Measurements from ENCODE around the gene LRBA.
"Not testable (repeated sequence)": the region's sequence is repeated elsewhere in the genome, so short reads cannot be mapped to it uniquely, and the experiment has no call there.

Gene LRBA

DNA sequence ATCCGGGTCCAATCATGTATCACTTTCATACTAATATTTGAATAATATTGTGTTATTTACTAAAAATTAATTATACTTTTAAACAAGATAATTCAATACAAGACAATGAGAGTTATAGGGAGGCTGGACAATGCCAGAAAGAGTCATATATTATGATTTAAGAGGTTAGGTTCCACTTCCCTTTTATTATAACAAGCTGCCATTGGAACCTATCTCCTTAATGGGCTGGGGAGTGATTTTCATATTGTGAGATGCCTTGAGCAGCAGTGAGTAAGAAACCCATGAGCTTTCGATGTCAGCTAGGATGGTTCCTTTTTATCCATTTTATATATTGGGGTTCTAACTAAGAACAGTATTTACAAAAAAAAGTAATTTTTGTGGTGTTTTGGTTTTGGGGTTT is 341.3 kb downstream of the LRBA start:
- no peak for DNase-seq (ENCODE audit: low read depth in 2 of 2)

DNA sequence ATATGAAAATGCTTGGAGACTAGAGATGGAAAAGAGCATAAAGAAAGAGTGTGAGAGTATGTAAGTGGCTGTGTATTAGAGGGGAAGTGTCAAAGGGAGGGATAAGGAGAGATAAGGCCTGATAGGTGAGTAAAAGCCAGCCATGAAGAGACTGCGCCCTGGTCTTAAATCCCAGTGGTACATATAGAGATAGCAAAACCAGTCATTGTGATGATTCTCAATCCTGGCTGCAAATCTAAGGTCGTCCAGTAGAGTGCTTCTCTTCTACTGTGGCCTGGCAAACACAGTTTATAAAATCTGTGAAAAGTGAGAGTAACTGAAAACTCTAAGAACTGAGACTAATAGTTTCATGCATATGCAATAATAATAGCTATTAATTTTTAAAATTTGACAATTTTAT is 346.3 kb downstream of the LRBA start:
- DNase-seq (ENCODE audit: low read depth in 2 of 2): no peak

DNA sequence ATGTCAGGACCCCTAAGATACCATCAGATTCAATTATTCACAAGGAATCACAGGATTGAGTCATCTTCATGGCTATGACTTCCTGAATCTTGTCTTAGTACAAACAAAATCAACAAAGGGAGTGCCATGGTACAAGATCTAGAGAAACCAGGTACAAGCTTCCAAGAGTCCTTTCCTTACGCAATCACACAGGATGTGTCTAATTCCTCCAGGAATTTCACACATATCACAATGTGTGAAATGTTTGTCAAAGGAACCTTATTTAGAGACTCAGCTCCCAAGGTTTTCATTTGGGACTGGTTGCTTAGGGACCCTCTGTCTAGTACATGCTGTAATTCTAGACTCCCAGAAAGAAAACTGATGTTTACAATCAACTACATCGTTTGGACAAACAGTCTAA is 350.1 kb downstream of the LRBA start:
- DNase-seq (ENCODE audit: low read depth in 2 of 2): no peak

- no peak for DNase-seq (ENCODE audit: low read depth in 2 of 2)
Observed at GRCh38 chr4:150662686-150663085, 352.4 kb downstream of the LRBA start.

DNA sequence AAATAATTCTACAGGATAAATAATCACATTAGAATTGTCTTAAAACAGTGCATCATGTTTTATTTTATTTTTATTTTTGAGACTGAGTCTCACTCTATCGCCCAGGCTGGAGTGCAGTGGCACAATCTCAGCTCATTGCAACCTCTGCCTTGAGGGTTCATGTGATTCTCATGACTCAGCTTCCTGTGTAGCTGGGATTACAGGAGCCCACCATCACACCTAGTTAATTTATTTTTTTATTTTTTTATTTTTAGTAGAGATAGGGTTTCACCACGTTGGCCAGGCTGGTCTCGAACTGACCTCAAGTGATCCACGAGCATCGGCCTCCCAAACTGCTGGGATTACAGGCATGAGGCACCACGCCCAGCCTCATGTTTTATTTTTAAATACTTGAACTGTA is 353.5 kb downstream of the LRBA start:
- DNase-seq (ENCODE audit: low read depth in 2 of 2): not testable (repeated sequence)

GRCh38 chr4:150658258-150658657 is 356.8 kb downstream of the LRBA start:
- DNase-seq (ENCODE audit: low read depth in 2 of 2): not testable (repeated sequence)

- DNase-seq (ENCODE audit: low read depth in 2 of 2): no peak
Observed at GRCh38 chr4:150656891-150657290, 358.2 kb downstream of the LRBA start.

DNA sequence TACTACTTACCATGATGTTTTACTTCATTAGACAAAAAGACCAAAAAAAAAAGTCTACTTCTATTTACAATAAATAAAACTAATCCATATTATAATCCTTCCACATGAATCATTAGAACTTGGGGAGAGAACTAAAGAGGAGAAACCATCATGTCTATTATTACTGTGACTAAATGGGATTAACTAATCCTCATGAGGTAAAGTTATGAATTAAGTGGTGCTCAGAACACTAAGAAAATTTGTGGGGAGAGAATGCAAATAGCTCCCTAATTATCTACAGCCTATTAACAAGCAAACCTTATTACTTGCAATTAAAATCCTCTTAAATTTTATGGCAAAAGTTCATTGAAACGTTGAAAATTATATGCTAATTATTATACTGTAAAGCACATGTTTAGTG is 364.3 kb downstream of the LRBA start:
- no peak for DNase-seq (ENCODE audit: low read depth in 2 of 2)

DNA sequence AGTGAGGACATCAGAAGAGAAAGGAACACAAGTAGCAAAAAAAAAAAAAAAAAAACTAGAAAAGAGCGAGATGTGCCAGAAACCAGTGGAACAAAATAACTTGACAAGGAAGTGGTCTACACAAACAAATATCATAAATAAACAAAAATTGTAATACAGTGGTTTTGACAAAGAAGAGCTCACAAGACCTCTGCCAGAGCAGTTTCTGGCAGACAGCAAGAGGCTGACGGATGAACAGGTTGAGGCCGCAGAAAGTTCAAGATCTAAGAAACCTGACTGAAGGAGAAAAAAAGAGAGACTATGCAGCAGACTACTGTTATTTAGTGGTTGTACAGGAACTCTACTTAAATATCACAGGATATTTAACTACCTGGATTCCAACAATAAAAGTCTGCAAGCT is 367.0 kb downstream of the LRBA start:
- no peak for DNase-seq (ENCODE audit: low read depth in 2 of 2)

- no peak for DNase-seq (ENCODE audit: low read depth in 2 of 2)
Observed at GRCh38 chr4:150647008-150647407, 368.1 kb downstream of the LRBA start.

GRCh38 chr4:150641612-150642011 is 373.5 kb downstream of the LRBA start:
- no peak for DNase-seq (ENCODE audit: low read depth in 2 of 2)

- DNase-seq (ENCODE audit: low read depth in 2 of 2): no peak
Observed at GRCh38 chr4:150632639-150633038, 382.4 kb downstream of the LRBA start.

DNA sequence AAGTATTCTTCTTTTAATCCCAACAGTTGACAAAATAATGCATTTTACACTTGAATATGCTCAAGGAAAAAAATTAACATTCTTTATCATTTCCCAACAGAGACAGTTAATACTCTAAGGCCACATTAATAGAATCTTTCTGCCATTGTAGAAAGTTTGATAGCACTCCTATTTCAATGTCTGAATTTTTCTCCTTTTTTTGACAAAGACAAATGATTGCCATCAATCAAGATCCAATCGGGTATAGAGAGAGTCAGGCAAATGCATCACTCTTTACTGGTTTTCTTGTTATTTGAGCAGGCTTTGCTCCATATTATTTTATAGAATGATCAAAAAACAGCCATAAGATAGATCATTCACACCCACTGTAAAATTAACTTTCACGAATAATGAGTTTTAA is 387.0 kb downstream of the LRBA start:
- DNase-seq (ENCODE audit: low read depth in 2 of 2): no peak

DNA sequence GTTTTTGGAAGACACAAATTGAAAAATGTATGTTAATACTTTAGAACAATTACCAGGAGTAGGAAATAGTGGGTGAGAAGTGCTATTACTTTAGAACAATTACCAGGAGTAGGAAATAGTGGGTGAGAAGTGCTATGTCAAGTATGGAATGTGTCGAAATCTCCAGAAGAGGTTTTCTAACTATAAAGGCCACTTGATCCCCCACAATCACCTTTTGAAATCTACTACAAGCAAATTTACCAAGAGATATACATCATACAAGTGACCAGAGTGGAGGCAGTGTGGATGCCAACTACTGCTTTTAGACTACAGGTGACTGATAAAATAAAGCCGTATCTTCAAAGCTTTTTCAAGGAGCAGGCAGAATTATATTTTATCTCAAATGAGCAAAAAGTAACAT is 390.1 kb downstream of the LRBA start:
- DNase-seq (ENCODE audit: low read depth in 2 of 2): no peak

DNA sequence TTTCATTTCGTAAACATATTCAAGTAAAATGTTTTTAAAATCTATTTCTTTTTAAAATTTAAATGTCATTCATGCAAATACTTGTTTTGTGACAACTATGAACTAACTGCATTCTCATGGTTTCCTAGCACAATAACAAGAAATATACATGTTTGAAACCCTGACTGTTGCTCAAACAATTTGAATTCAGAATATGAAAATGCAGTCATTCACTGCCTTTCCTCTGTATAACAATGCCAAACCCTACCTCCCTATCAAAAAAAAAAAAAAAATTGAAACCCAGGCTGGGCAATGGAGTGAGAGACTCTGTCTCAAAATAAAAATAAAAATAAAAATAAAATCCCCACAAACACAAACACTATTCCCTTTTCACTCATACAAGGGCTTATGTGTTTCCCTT is 391.0 kb downstream of the LRBA start:
- no peak for DNase-seq (ENCODE audit: low read depth in 2 of 2)

- no peak for DNase-seq (ENCODE audit: low read depth in 2 of 2)
Observed at GRCh38 chr4:150619042-150619441, 396.0 kb downstream of the LRBA start.

GRCh38 chr4:150609131-150609530 is 406.0 kb downstream of the LRBA start:
- DNase-seq (ENCODE audit: low read depth in 2 of 2): no peak

DNA sequence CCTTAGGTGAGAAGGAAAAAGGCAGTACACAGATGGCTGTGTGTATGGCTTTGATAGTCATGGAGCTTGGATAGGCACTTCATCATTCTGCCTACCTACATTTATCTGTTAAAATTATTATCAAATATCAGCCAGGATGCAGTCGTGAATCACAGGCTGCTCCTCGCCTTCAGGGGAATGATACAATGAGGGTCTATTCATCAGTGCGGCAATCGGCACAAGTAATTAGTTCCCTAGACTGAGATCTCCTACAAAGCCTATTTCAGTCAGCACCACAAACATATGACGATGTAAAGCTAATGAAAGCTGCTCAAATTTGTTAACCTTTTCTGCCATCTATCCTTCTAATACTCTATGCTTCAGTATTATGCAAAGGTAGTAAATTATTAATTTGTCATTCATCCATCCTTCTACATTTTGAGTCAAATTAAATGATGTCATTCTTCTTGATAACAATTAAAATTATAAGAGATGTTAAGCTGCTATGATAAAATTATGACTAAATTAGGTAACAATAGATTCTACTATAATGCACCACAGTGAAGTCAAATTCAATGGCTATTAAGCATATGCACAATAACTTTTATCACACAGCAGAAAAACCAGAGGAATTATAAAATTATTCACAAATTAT is 414.2 kb downstream of the LRBA start:
- DNase-seq (ENCODE audit: low read depth in 2 of 2): no peak

DNA sequence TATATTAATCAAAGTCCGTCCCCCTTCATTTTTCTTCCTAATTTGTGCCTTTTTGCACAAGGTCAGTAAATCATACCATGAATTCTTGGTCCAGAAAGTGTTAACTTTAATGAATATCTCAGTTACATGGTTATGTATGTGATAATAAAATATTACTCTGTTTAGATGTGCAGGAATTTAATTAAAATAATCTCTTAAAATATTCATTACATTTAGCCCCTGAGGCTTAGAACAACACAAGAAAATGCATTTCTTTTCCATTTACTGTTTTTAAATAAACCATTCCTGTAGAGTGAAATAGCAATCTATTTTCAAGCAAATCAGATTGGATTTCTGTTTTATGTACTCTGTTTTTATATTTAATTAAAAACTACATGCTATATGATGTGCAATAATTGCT is 415.5 kb downstream of the LRBA start:
- no peak for DNase-seq (ENCODE audit: low read depth in 2 of 2)

GRCh38 chr4:150598909-150599308 is 416.2 kb downstream of the LRBA start:
- DNase-seq (ENCODE audit: low read depth in 2 of 2): no peak

GRCh38 chr4:150593996-150594395 is 421.1 kb downstream of the LRBA start:
- no peak for DNase-seq (ENCODE audit: low read depth in 2 of 2)

DNA sequence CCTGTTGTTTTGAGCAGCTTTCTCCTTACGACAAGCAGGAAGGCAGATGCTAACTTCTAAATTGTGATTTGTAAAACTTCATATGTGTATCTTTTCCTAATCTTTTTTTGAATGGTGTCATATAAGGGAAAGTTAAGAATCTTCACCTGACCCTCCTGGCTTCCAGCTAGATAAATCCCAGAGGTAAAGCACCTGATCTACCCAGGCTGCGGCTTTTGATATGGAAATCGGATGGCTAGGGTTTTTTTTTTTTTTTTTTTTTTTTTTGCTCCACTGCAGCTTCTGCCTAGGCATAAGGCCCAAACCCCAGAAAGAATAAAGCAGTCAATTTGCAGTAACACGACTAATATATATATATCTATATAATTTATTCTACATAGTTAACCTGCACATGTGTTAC is 423.2 kb downstream of the LRBA start:
- DNase-seq (ENCODE audit: low read depth in 2 of 2): no peak

GRCh38 chr4:150591406-150591805 is 423.7 kb downstream of the LRBA start:
- DNase-seq (ENCODE audit: low read depth in 2 of 2): no peak

GRCh38 chr4:150590631-150591030 is 424.5 kb downstream of the LRBA start:
- DNase-seq (ENCODE audit: low read depth in 2 of 2): no peak

All from stimulated activated CD4-positive, alpha-beta T cell treated with anti-CD3 and anti-CD28 coated beads, Interleukin-1b, Interleukin-23, amount 100 ng/mL, for 1 hour (primary cell).